AG04450 (cell line): ENCODE measurements around the gene ERP44. TPM values are rescaled to one million over a fixed set of nuclear protein-coding genes. Genes with fewer than 3 reads are reported as not detected.

Source experiments
- CTCF ChIA-PET: fragments of 300-600, 350-600 bp; formaldehyde crosslinking; extraction: SDS; loops from one replicate; lab custom pipeline; 2022; ENCODE audit warnings: antibody characterized with exemption, inconsistent platforms; lab: Charles Lee
- POLR2A ChIA-PET: fragments of 350-600 bp; formaldehyde crosslinking; extraction: SDS; loops from one replicate; lab custom pipeline; 2021; ENCODE audit warnings: antibody characterized with exemption, inconsistent platforms; lab: Yijun Ruan, JAX
- DNase-seq: peaks from one replicate; pipeline ENCODE4 v3.0.0-alpha.2; 2011; ENCODE audit warnings: low read depth, low spot score
- H3K27ac ChIP-seq: one replicate; pipeline ENCODE4 v1.5.1; 2012; ENCODE audit warnings: low read depth, low read length, control low read depth
- H3K27me3 ChIP-seq: one replicate; pipeline ENCODE4 v1.6.0; 2012; ENCODE audit warnings: low read length; ENCODE audit not compliant: control insufficient read depth, insufficient read depth
- H3K4me3 ChIP-seq: 2 replicates; pipeline ENCODE4 v1.5.1; 2011; ENCODE audit warnings: mild to moderate bottlenecking, low read depth, low read length, control low read depth
- H3K9me3 ChIP-seq: 2 replicates; pipeline ENCODE4 v1.5.1; 2012; ENCODE audit warnings: low read length; ENCODE audit not compliant: control insufficient read depth, insufficient read depth
- CTCF ChIP-seq: IDR thresholded peaks from 2 replicates; pipeline ENCODE4 v1.5.1; 2011; ENCODE audit warnings: low read depth, low read length, control low read depth, inconsistent platforms
- polyA plus RNA-seq: library from polyadenylated mRNA; depleted of rRNA; stranded (reverse); fragments of >200 nt; gene quantifications from 2 replicates; pipeline ENCODE4 v1.2.3, GENCODE V29; 2011

The ERP44 gene
- polyA plus RNA-seq, 1 experiment: 28.0 TPM

DNA sequence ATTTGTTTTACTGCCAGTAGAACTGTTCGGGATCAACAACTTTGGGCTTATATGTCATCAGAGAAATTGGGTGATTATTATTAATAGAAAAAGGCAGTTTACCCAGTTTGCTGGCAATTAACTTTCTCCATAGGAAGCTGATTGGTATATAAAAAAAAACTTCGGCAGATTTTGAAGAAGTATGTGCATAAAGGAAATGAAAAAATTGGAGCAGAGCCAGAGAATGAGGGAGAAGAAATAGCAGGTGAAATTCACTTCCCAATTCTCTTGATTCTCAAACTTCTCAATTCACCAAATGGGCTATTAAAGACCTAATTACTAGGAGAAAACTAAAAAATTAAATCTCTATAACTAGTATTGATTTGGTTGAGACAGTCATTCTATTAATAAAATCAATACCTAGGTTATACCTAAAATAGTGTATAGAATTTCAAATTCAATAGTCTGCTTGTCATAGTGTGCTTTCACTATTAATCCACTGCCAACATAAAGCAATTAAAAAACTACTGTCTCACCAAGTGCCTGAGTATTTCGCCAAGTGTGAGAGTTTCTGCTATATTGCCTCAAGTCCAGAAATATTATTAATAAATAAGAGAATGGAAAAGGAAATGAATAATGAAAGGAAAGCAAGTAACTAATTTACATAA, 144.8 kb downstream of the ERP44 start:
- Histone ChIP-seq H3K4me3 (no peak overlapping the region), H3K27me3 (no peaks in the 10 kb centered on the region), H3K9me3 (no peaks in the 10 kb centered on the region), H3K27ac (no peak overlapping the region)
- ChIA-PET POLR2A (no interaction called here), CTCF (interaction anchor here (1.3 kb wide), 1 partner anchor 264 kb away, joined by 3 read pairs; no protein-coding TSS in a partner anchor)
- TF ChIP-seq CTCF: no peak
- no peak for DNase-seq

- TF ChIP-seq CTCF: no peak
- ChIA-PET CTCF (interaction anchor here (1.6 to 1.9 kb wide), 3 partner anchors 14 to 273 kb away, joined by 3 to 11 read pairs (median 5); no protein-coding TSS in a partner anchor), POLR2A (no interaction called here)
Measured at GRCh38 chr9:99948896-99949295, 149.9 kb downstream of the ERP44 start.

DNA sequence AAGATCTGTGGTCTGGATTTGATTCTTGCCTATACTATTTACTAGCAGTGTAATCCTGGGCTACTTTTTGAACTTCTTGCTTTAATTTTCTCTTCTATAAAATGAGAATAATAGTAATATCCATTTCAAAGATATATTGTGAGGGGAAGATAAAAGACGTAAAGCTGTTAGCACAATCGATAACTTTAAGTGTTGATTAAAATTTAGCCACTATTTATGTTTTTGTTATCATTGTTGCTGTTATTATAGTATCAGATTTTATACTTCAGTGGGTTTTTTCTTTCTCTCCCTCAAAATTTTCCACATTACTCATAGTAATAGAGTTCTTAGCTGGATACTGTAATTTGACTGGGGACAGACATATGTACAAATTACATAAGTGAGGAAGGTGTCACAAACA, 150.3 kb downstream of the ERP44 start:
- no peak for TF ChIP-seq CTCF
- ChIA-PET POLR2A (no interaction called here), CTCF (interaction anchor here (0.7 to 2.3 kb wide), 5 partner anchors 14 to 274 kb away, joined by 3 to 11 read pairs (median 5); no protein-coding TSS in a partner anchor)
- no peaks in the 10 kb centered on the region for H3K27me3 ChIP-seq
- H3K4me3 ChIP-seq: no peak overlapping the region
- no peak for DNase-seq
- H3K9me3 ChIP-seq: no peaks in the 10 kb centered on the region
- no peak overlapping the region for H3K27ac ChIP-seq

More at GRCh38 chr9:99948896-99949295, 149.9 kb downstream of the ERP44 start:
- DNase-seq: no peak
- Histone ChIP-seq H3K27ac (no peak overlapping the region), H3K9me3 (no peaks in the 10 kb centered on the region), H3K4me3 (no peak overlapping the region), H3K27me3 (no peaks in the 10 kb centered on the region)

- TF ChIP-seq CTCF: peak; percentile 42
- no peaks in the 10 kb centered on the region for H3K9me3 ChIP-seq
- CTCF ChIA-PET: interaction anchor here (0.7 to 2.3 kb wide), 17 partner anchors 9 to 762 kb away, joined by 3 to 11 read pairs (median 3); partner anchors contain the start of gene STX17
- POLR2A ChIA-PET: no interaction called here
- H3K27ac ChIP-seq: no peak overlapping the region
- no peak for DNase-seq
- H3K4me3 ChIP-seq: no peak overlapping the region
- no peaks in the 10 kb centered on the region for H3K27me3 ChIP-seq
Measured at GRCh38 chr9:99947395-99947794, 151.4 kb downstream of the ERP44 start.

DNA sequence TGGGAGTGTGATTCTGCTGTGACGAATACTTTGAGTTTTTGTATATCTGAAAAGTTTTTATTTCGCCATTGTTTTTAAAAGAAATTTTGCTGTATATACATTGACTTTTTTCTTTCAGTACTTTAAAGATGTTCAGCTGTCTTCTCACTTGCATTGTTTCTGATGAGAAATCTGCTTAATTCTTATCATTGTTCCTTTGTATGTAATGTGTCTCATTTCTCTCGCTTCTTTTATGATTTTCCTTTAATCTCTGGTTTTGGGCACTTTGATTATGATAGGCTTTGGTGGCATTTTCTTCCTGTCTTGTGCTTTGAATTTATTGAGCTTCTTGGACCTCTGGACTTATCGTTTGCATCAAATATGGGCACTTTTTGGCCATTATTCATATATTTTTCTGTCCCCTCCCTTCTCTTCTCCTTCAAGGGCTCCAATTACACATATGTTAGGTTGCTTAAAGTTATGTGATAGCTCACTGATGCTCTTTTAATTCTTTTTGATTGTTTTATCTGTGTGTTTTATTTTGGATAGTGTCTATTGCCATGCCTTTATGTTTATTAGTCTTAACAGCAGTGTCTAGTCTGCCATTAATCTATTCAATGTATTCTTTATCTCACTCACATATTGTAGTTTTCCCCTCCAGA, 161.7 kb downstream of the ERP44 start:
- Histone ChIP-seq H3K9me3 (no peaks in the 10 kb centered on the region), H3K27ac (no peak overlapping the region), H3K27me3 (no peaks in the 10 kb centered on the region), H3K4me3 (no peak overlapping the region)
- ChIA-PET CTCF (interaction anchor here (1.1 to 1.6 kb wide), 2 partner anchors 10 to 11 kb away, joined by 4 to 8 read pairs; no protein-coding TSS in a partner anchor), POLR2A (no interaction called here)
- no peak for DNase-seq
- no peak for TF ChIP-seq CTCF
